ENCODE data around the gene KLHL25. TPM values are rescaled to one million over a fixed set of nuclear protein-coding genes. Genes with fewer than 3 reads are reported as not detected.

The KLHL25 gene
- total RNA-seq, 1 experiment from 2014 or later: 1.5 TPM

GRCh38 chr15:85733416-85733815, 61.3 kb downstream of the KLHL25 start:
- Histone ChIP-seq H4K20me1 (ENCODE audit: insufficient read depth, low read depth, low read length) (no peaks in the 10 kb centered on the region), H3K4me3 (ENCODE audit: low read length) (no peak overlapping the region), H3K9ac (ENCODE audit: low read length) (no peak overlapping the region), H3K4me2 (ENCODE audit: low read depth, low read length, poor library complexity, severe bottlenecking) (no peak overlapping the region), H2AFZ (ENCODE audit: low read length) (no peak overlapping the region), H3K9me2 (replicated peaks; ENCODE audit: insufficient read depth, low read length) (no peaks in the 10 kb centered on the region), H3K4me1 (ENCODE audit: low read length) (no peaks in the 10 kb centered on the region), H3K79me2 (ENCODE audit: low read length) (peaks cover 4% of the 10 kb centered on the region; the same call in 1 of the 2 replicates), H3K27me3 (ENCODE audit: low read length) (no peaks in the 10 kb centered on the region), H3K27ac (ENCODE audit: low read length) (no peak overlapping the region), H3K36me3 (ENCODE audit: insufficient read depth, low read length) (peaks cover 52% of the 10 kb centered on the region), H3K9me3 (ENCODE audit: low read length) (no peaks in the 10 kb centered on the region)
- no peak for DNase-seq

- peak overlapping the region; percentile 20; the same call in 1 of the 2 replicates for H3K27ac ChIP-seq (ENCODE audit: low read length)
- H3K4me1 ChIP-seq (ENCODE audit: low read length): no peaks in the 10 kb centered on the region
- no peak overlapping the region for H3K9ac ChIP-seq (ENCODE audit: low read length)
- H2AFZ ChIP-seq (ENCODE audit: low read length): no peak overlapping the region
- H3K4me2 ChIP-seq (ENCODE audit: low read depth, low read length, poor library complexity, severe bottlenecking): no peak overlapping the region
- no peaks in the 10 kb centered on the region for H3K9me2 ChIP-seq (replicated peaks; ENCODE audit: insufficient read depth, low read length)
- no peak overlapping the region for H3K4me3 ChIP-seq (ENCODE audit: low read length)
- 0 out of 2 replicates have a peak, but pooled peaks cover 4% of the 10 kb centered on the region for H3K79me2 ChIP-seq (ENCODE audit: low read length)
- no peaks in the 10 kb centered on the region for H3K9me3 ChIP-seq (ENCODE audit: low read length)
- peaks cover 67% of the 10 kb centered on the region for H3K36me3 ChIP-seq (ENCODE audit: insufficient read depth, low read length)
- DNase-seq: peak; percentile 89
- H3K27me3 ChIP-seq (ENCODE audit: low read length): no peaks in the 10 kb centered on the region
- H4K20me1 ChIP-seq (ENCODE audit: insufficient read depth, low read depth, low read length): no peaks in the 10 kb centered on the region
Measured at GRCh38 chr15:85730001-85730820, 64.5 kb downstream of the KLHL25 start.

DNA sequence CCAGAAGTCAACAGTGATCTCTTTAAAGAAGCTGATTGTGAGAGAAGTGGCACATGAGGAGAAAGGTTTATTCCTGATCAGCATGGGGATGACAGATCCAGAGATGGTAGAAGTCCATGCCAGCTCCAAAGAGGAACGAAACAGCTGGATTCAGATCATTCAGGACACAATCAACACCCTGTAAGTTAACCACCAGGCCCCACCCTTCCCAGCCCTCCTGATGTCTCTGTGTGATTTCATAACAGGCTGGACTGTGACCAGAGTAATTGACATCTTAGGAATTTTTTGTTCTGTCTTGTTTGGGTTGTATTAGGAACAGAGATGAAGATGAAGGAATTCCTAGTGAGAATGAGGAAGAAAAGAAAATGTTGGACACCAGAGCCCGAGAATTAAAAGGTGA, 67.7 kb downstream of the KLHL25 start:
- H3K9ac ChIP-seq (ENCODE audit: low read length): no peak overlapping the region
- H3K4me3 ChIP-seq (ENCODE audit: low read length): no peak overlapping the region
- peaks cover 9% of the 10 kb centered on the region; the same call in 1 of the 2 replicates for H3K79me2 ChIP-seq (ENCODE audit: low read length)
- H3K27me3 ChIP-seq (ENCODE audit: low read length): no peaks in the 10 kb centered on the region
- no peaks in the 10 kb centered on the region for H3K9me3 ChIP-seq (ENCODE audit: low read length)
- no peaks in the 10 kb centered on the region for H3K4me1 ChIP-seq (ENCODE audit: low read length)
- H2AFZ ChIP-seq (ENCODE audit: low read length): no peak overlapping the region
- H3K27ac ChIP-seq (ENCODE audit: low read length): no peak overlapping the region
- H4K20me1 ChIP-seq (ENCODE audit: insufficient read depth, low read depth, low read length): no peaks in the 10 kb centered on the region
- no peaks in the 10 kb centered on the region for H3K9me2 ChIP-seq (replicated peaks; ENCODE audit: insufficient read depth, low read length)
- no peak for DNase-seq
- H3K4me2 ChIP-seq (ENCODE audit: low read depth, low read length, poor library complexity, severe bottlenecking): no peak overlapping the region
- peaks cover 70% of the 10 kb centered on the region for H3K36me3 ChIP-seq (ENCODE audit: insufficient read depth, low read length)

GRCh38 chr15:85726454-85726853, 68.3 kb downstream of the KLHL25 start:
- no peak overlapping the region for H3K4me3 ChIP-seq (ENCODE audit: low read length)
- no peaks in the 10 kb centered on the region for H3K4me1 ChIP-seq (ENCODE audit: low read length)
- H4K20me1 ChIP-seq (ENCODE audit: insufficient read depth, low read depth, low read length): no peaks in the 10 kb centered on the region
- H3K27ac ChIP-seq (ENCODE audit: low read length): no peak overlapping the region
- H2AFZ ChIP-seq (ENCODE audit: low read length): no peak overlapping the region
- H3K4me2 ChIP-seq (ENCODE audit: low read depth, low read length, poor library complexity, severe bottlenecking): no peak overlapping the region
- no peaks in the 10 kb centered on the region for H3K27me3 ChIP-seq (ENCODE audit: low read length)
- peaks cover 70% of the 10 kb centered on the region for H3K36me3 ChIP-seq (ENCODE audit: insufficient read depth, low read length)
- H3K9ac ChIP-seq (ENCODE audit: low read length): no peak overlapping the region
- H3K9me2 ChIP-seq (replicated peaks; ENCODE audit: insufficient read depth, low read length): no peaks in the 10 kb centered on the region
- DNase-seq: no peak
- peaks cover 14% of the 10 kb centered on the region; the same call in 1 of the 2 replicates for H3K79me2 ChIP-seq (ENCODE audit: low read length)
- H3K9me3 ChIP-seq (ENCODE audit: low read length): no peaks in the 10 kb centered on the region

GRCh38 chr15:85725564-85725963, 69.2 kb downstream of the KLHL25 start:
- Histone ChIP-seq H4K20me1 (ENCODE audit: insufficient read depth, low read depth, low read length) (no peaks in the 10 kb centered on the region), H3K79me2 (ENCODE audit: low read length) (peaks cover 10% of the 10 kb centered on the region; the same call in 1 of the 2 replicates), H3K9ac (ENCODE audit: low read length) (no peak overlapping the region), H3K4me2 (ENCODE audit: low read depth, low read length, poor library complexity, severe bottlenecking) (no peak overlapping the region), H3K36me3 (ENCODE audit: insufficient read depth, low read length) (peaks cover 69% of the 10 kb centered on the region), H3K9me3 (ENCODE audit: low read length) (no peaks in the 10 kb centered on the region), H3K27ac (ENCODE audit: low read length) (no peak overlapping the region), H2AFZ (ENCODE audit: low read length) (no peak overlapping the region), H3K9me2 (replicated peaks; ENCODE audit: insufficient read depth, low read length) (no peaks in the 10 kb centered on the region), H3K4me3 (ENCODE audit: low read length) (no peak overlapping the region), H3K4me1 (ENCODE audit: low read length) (no peaks in the 10 kb centered on the region), H3K27me3 (ENCODE audit: low read length) (no peaks in the 10 kb centered on the region)
- no peak for DNase-seq

DNA sequence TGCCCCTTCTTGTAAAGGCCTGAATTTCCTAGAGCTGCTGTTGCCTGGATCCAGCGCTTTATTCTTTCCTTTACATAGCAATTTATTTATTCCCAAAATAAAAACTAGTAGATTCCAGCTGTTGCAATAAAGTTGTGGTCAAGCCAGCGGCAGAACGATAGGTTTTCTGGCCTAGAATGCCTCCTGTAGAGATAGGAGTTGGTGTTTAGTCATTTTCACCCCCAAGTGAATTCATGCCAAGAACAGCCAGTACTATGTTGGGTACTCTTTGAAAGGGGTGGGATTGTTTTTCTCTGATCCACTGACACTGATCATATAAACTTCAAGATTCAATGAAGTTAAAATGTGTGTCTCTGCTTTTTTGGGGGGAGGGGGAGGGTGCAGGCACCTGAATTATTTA, 69.7 kb downstream of the KLHL25 start:
- H3K27me3 ChIP-seq (ENCODE audit: low read length): no peaks in the 10 kb centered on the region

DNA sequence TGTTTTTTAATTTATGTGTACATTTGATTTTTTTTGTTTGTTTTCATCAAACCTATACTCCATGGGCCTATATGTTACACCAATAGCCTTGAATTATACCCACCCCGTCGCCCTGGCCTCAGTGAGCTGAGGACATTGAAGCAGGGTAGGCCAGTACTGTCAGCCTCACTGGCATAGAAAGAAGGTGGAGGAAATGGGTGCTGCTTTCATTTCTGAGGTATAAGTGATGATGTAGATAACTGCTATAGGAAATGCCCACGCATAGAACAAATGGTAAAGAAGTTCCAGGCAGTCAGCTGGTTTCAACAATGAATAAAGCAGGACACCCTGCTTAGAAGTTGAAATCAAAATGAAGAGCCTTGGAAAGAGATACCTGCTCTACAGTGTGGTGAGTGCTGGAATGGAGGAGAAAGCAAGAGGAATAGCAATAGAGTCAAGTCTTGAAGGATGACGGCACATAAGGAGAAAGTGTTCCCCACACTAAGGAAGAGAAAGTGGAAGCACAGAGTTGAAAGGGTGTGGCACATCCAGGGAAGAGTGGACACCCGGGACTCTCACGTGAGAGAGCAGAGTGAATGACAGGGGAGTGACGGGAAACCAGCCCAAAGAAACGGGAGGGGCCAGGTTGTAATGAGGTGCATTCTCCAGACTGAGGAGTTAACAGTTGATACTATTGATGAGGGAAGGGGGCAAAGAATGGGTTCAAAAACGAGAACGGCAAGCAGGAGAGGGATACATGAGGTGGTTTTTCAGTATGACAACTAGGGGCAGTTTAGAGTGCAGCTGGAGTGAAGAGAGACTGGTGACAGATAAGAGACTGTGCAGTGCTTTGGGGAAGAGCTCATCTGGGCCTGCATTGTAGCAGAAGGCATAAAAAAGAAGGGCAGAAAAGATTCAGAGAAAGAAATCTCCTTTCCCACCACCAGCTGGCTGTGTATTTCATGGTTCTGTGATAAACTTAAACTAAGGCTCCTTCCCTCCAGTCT, 70.5 kb downstream of the KLHL25 start:
- no peaks in the 10 kb centered on the region for H3K9me2 ChIP-seq (replicated peaks; ENCODE audit: insufficient read depth, low read length)
- no peaks in the 10 kb centered on the region for H4K20me1 ChIP-seq (ENCODE audit: insufficient read depth, low read depth, low read length)
- H3K9me3 ChIP-seq (ENCODE audit: low read length): no peaks in the 10 kb centered on the region
- no peaks in the 10 kb centered on the region for H3K27me3 ChIP-seq (ENCODE audit: low read length)
- peaks cover 78% of the 10 kb centered on the region for H3K36me3 ChIP-seq (ENCODE audit: insufficient read depth, low read length)
- DNase-seq: no peak
- H3K27ac ChIP-seq (ENCODE audit: low read length): no peak overlapping the region
- peaks cover 13% of the 10 kb centered on the region; the same call in 1 of the 2 replicates for H3K79me2 ChIP-seq (ENCODE audit: low read length)
- H3K4me3 ChIP-seq (ENCODE audit: low read length): no peak overlapping the region
- H3K9ac ChIP-seq (ENCODE audit: low read length): no peak overlapping the region
- peaks cover 3% of the 10 kb centered on the region for H3K4me1 ChIP-seq (ENCODE audit: low read length)
- no peak overlapping the region for H3K4me2 ChIP-seq (ENCODE audit: low read depth, low read length, poor library complexity, severe bottlenecking)
- H2AFZ ChIP-seq (ENCODE audit: low read length): no peak overlapping the region

More for the DNA sequence above, 69.7 kb downstream of the KLHL25 start:
- Histone ChIP-seq H3K4me1 (ENCODE audit: low read length) (no peaks in the 10 kb centered on the region), H3K9me2 (replicated peaks; ENCODE audit: insufficient read depth, low read length) (no peaks in the 10 kb centered on the region), H4K20me1 (ENCODE audit: insufficient read depth, low read depth, low read length) (no peaks in the 10 kb centered on the region), H3K4me3 (ENCODE audit: low read length) (no peak overlapping the region), H3K79me2 (ENCODE audit: low read length) (peaks cover 10% of the 10 kb centered on the region; the same call in 1 of the 2 replicates), H3K9ac (ENCODE audit: low read length) (no peak overlapping the region), H2AFZ (ENCODE audit: low read length) (no peak overlapping the region), H3K9me3 (ENCODE audit: low read length) (no peaks in the 10 kb centered on the region), H3K4me2 (ENCODE audit: low read depth, low read length, poor library complexity, severe bottlenecking) (no peak overlapping the region), H3K27ac (ENCODE audit: low read length) (no peak overlapping the region), H3K36me3 (ENCODE audit: insufficient read depth, low read length) (peaks cover 72% of the 10 kb centered on the region)
- DNase-seq: no peak

All from Karpas-422 (cell line).